Mononuclear cell (primary cell): ENCODE results near the gene LPCAT3. TPM values are rescaled to one million over a fixed set of nuclear protein-coding genes. Genes with fewer than 3 reads are reported as not detected.

Experiments
- H3K27me3 ChIP-seq: 2 replicates; pipeline ENCODE4 v1.6.0; 2011; ENCODE audit warnings: low read length, control low read depth; ENCODE audit not compliant: insufficient read depth
- H3K4me1 ChIP-seq: 2 replicates; pipeline ENCODE4 v1.5.1; 2011; ENCODE audit warnings: mild to moderate bottlenecking, low read length, control low read depth; ENCODE audit not compliant: insufficient read depth
- H3K4me3 ChIP-seq: 2 replicates; pipeline ENCODE4 v1.5.1; 2011; ENCODE audit warnings: mild to moderate bottlenecking, low read length, moderate library complexity
- H3K9me3 ChIP-seq: 2 replicates; pipeline ENCODE4 v1.5.1; 2011; ENCODE audit warnings: low read depth, mild to moderate bottlenecking, control low read depth, low read length
- total RNA-seq: library from RNA; depleted of rRNA; stranded (reverse); fragments of >200 nt; gene quantifications from one replicate; pipeline ENCODE4 v1.2.3, GENCODE V29; 2012

LPCAT3 gene
- total RNA-seq, 1 donor = 11.0 TPM

DNA sequence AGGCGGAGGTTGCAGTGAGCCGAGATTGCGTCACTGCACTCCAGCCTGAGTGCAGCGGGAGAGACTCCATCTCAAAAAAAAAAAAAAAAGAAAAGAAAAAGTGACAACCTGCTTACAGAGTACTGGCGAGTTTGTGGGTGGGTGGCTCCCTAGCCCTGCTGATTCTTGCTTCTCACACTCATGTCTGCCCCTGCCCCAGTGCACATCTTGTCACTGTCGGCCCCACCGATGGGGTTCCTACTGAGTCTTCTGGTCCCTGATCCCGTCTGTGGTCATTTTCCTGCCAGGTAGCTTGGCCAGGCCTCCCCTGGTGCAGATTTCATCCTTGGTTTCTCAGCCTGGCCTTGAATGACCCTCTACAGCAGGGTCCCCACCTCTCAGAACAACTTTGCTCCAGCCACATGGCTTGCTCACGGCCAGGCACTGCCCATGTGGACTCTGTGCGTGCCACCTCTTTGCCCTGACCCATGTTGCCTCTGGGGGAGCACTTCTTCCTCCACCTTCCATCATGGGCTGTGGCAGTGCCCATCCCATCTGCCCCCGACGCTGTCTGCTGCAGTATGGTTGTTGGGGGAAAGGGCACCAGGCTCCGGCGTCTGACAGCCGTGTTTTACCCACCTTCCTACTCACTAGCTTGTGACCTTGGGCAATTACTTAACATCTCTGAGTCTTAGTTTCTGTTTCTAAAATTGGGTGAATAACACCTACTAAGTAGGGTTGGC lies 69.2 kb downstream of the LPCAT3 start:
- Histone ChIP-seq H3K27me3 (no peaks in the 10 kb centered on the region), H3K4me1 (peaks cover 73% of the 10 kb centered on the region), H3K4me3 (no peak overlapping the region), H3K9me3 (no peaks in the 10 kb centered on the region)

DNA sequence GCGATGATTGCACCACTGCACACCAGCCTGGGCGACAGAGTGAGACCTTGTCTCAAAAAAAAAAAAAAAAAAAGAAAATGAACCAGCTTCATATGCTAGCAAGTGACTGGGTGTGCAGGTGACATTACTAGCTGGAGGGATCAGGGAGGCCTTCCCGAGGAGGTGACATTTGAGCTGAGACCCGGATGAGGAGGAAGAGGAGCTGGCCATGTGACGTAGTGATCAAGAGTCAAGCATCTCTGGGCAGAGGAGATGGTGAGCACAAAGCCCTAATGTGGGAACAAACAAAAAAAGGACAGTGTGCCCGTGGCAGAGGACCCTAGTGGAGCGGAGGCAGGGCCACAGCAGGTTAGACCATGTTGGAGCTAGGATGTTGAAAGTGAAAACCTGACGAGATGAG lies 70.7 kb downstream of the LPCAT3 start:
- H3K4me1 ChIP-seq = peaks cover 84% of the 10 kb centered on the region
- no peak overlapping the region for H3K4me3 ChIP-seq
- H3K9me3 ChIP-seq = no peaks in the 10 kb centered on the region
- H3K27me3 ChIP-seq = no peaks in the 10 kb centered on the region

DNA sequence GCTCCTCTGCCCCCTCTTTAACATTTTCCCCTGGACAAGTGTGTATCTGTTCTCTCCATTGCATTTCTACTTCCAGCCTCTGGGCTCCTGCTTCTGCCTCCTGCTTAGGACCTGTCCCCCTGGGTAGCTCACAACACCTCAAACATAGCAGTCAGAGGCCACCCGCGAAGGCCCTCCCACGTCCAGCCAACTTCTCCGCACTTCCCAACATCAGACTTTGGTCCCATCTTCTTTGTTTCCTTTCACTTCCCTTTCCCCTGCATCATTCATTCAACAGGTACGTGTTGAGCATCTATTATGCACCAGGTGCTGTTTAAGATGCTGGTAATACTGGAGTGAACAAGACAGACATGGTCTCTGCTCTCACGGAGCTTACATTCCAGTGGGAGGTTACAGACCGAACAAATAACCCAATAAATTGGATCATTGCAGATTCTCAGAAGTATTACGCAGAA lies 71.3 kb downstream of the LPCAT3 start:
- no peak overlapping the region for H3K4me3 ChIP-seq
- no peaks in the 10 kb centered on the region for H3K9me3 ChIP-seq
- peaks cover 84% of the 10 kb centered on the region for H3K4me1 ChIP-seq
- no peaks in the 10 kb centered on the region for H3K27me3 ChIP-seq

DNA sequence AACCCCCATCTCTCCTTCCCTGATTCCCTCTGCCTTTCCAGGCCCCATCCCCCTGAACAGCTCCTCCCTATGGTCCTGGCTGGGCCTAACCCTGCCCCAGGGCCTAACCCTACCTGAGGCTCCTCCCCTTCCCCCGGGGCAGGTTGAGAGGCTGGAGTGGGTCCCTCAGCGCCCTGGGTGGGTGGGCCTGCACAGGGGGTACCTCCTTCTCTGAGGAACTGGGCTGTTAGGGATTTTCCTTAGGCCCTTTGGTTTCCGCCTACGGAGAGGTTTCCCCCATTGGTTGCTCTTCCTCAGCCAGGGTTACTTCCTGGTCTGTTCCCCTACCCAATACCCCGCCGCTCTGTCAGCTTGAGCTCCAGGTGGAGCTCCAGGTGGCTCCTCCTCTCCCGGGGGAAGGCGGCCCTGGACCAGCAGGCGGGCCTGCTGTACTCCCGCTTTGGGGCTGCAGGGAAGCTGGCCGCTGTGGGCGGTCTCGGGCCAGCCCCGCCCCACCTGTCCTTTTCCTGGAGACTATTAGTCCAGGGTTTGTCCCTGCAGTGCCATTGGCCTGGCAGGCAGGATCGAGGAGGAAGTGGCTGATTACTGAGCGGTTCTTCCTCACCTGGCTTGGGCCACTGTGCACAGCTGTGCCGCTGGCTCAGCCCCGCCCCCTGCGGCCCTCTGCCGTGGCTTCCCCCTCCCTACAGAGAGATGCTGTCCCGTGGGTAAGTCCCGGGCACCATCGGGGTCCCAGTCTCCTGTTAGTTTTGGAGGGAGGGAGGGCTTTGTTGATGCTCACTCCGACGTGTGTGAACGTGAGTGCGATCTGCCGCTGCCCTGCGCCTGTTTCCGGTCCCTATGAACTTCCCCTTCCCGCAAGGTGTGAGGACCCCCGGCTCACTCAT lies 72.0 kb downstream of the LPCAT3 start:
- Histone ChIP-seq H3K9me3 (no peaks in the 10 kb centered on the region), H3K4me3 (peak overlapping the region; percentile 26), H3K4me1 (peaks cover 84% of the 10 kb centered on the region), H3K27me3 (no peaks in the 10 kb centered on the region)

DNA sequence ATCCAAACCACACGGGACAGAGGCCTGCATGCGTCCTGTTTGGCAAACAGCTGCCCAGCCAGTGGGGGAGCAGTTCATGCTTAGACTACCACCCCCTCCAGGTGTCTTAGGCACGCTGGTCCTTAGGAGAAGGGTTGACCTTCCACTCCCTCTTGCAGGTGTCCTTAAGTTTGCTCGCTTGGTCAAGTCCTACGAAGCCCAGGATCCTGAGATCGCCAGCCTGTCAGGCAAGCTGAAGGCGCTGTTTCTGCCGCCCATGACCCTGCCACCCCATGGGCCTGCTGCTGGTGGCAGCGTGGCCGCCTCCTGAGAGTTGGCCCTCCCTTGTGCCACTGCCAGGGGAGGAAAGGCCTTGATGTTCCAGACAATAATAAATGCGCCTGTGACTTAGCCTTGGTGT lies 72.7 kb downstream of the LPCAT3 start:
- Histone ChIP-seq H3K27me3 (no peaks in the 10 kb centered on the region), H3K4me3 (no peak overlapping the region), H3K4me1 (peaks cover 79% of the 10 kb centered on the region), H3K9me3 (no peaks in the 10 kb centered on the region)

DNA sequence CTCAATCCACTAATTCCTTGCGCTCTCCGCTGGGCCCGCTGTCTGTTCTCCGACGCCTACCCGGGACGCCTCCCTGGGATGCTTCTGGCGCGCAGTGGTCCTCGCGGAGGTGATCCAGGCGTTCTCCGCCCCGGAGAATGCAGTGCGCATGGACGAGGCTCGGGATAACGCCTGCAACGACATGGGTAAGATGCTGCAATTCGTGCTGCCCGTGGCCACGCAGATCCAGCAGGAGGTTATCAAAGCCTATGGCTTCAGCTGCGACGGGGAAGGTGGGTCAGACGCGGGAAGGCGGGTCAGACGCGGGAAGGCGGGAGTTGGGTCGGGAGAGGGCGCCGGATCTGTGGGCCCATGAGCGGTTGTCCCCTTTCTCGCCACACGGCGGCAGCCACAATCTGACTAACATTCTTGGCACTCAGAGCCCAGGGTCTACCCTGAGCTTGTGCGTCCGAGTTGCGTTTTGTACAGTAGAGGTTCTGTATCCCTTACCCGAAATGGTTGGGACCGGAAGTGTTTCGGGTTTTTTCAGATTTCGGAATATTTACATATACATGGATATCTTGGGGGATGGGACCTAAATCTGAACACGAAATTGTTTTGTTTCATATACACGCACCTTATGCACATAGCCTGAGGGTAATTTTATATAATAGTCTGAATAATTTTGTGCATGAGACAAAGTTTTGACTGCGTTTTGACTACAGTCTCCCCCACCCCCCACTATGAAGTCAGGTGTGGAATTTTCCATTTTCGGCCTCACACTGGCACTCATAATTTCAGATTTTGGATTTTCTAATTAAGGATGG lies 73.7 kb downstream of the LPCAT3 start:
- H3K4me3 ChIP-seq = peak overlapping the region; percentile 61
- H3K27me3 ChIP-seq = no peaks in the 10 kb centered on the region
- no peaks in the 10 kb centered on the region for H3K9me3 ChIP-seq
- H3K4me1 ChIP-seq = peaks cover 69% of the 10 kb centered on the region

DNA sequence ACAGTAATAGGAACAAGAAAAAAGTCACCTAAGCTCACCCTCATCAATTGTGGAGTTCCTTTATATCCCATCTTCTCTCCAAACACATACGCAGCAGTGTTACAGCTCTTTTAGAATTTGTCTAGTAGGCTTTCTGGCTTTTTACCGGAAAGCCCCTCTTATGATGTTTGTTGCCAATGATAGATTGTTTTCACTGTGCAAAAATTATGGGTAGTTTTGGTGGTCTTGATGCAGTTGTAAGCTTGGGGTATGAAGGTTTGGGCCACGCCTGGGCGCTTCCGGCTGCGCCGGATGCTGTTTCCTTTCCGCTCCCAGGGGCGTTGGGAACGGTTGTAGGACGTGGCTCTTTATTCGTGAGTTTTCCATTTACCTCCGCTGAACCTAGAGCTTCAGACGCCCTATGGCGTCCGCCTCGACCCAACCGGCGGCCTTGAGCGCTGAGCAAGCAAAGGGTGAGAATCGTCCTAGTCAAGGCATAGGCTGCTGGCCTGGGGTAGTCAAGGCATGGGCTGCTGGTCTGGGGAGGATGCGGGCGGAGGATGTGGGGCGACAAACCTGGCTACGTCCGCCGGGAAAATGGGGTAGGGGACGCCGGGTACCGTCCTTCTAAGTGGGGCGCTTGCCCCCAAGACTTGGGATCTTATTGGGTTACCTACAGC lies 74.4 kb downstream of the LPCAT3 start, which contains the start of the genes C12orf57 and RNU7-1:
Gene C12orf57 (plus strand): TSS at position 301 of the 659 bp plus-strand sequence. CDS start 100 bp downstream, at position 401.
Gene RNU7-1 (plus strand): TSS at position 95 of the 659 bp plus-strand sequence.
- Histone ChIP-seq H3K9me3 (no peaks in the 10 kb centered on the region), H3K27me3 (no peaks in the 10 kb centered on the region), H3K4me1 (peaks cover 62% of the 10 kb centered on the region), H3K4me3 (peak within 1 kb of the TSS; percentile 61)

DNA sequence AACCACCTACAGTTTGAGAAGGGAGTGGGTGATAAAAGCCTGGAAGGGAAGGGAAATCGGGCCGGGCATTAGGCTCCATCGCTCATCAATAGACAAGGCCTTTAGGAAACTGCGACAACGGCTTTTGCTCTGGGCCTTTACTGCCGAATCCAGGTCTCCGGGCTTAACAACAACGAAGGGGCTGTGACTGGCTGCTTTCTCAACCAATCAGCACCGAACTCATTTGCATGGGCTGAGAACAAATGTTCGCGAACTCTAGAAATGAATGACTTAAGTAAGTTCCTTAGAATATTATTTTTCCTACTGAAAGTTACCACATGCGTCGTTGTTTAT lies 74.9 kb downstream of the LPCAT3 start:
- Histone ChIP-seq H3K4me1 (peaks cover 60% of the 10 kb centered on the region), H3K27me3 (no peaks in the 10 kb centered on the region), H3K9me3 (no peaks in the 10 kb centered on the region), H3K4me3 (peak overlapping the region; percentile 61)

DNA sequence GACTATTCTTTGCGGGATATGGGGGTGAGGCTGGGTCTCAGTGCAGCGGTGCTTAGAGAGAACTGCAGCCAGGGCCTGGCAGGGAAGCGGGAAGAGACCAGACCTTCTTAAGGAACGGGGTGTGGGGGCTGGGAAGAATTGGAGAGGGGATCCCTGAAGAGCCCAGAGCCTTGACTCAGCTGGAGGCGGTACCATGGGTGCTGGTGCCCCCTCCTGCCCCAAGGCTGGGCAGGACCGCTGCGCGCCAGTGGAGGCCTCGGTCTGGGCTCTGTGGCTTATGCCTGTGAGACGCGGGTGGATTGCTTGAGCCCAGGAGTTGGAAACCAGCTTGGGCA lies 76.0 kb downstream of the LPCAT3 start:
- Histone ChIP-seq H3K4me3 (no peak overlapping the region), H3K9me3 (no peaks in the 10 kb centered on the region), H3K27me3 (no peaks in the 10 kb centered on the region), H3K4me1 (peaks cover 54% of the 10 kb centered on the region)

DNA sequence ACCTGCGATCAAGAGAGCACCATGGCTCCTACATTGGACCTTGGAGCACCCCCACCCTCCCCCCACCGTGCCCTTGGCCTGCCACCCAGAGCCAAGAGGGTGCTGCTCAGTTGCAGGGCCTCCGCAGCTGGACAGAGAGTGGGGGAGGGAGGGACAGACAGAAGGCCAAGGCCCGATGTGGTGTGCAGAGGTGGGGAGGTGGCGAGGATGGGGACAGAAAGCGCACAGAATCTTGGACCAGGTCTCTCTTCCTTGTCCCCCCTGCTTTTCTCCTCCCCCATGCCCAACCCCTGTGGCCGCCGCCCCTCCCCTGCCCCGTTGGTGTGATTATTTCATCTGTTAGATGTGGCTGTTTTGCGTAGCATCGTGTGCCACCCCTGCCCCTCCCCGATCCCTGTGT lies 76.5 kb downstream of the LPCAT3 start:
- no peaks in the 10 kb centered on the region for H3K9me3 ChIP-seq
- H3K4me3 ChIP-seq = no peak overlapping the region
- peaks cover 53% of the 10 kb centered on the region for H3K4me1 ChIP-seq
- H3K27me3 ChIP-seq = no peaks in the 10 kb centered on the region

DNA sequence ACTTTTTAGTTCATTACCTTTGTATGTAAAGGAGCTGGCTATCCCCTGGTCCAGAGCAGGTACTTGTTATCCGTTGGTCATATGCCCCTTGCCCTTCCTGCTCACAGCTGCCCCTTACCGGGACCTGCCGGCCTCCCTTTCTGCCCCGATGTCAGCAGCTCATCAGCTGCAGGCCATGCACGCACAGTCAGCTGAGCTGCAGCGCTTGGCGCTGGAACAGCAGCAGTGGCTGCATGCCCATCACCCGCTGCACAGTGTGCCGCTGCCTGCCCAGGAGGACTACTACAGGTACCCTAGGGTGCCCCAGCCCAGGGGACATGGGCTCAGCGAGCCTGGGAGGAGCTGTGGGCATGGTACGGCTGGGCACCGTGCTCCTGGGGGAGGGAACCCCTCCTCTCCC lies 77.0 kb downstream of the LPCAT3 start:
- H3K27me3 ChIP-seq = no peaks in the 10 kb centered on the region
- peaks cover 53% of the 10 kb centered on the region for H3K4me1 ChIP-seq
- H3K9me3 ChIP-seq = no peaks in the 10 kb centered on the region
- H3K4me3 ChIP-seq = no peak overlapping the region

DNA sequence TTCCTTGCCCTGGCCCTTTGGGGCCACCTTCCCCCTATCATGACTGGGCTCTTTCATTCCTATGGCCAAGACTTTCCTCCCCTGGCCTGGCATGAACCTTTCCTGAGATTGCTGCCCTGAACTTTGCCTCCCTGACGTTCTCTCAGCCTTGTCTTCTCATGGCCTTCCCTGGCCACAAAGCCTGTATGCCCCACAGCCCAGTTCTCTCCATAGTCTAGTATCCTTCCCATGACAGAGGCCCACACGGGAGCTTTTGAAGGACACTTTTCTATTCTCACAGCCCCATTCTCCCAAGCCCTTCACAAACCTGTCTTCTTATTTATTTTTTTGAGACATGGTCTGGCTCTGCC lies 79.1 kb downstream of the LPCAT3 start:
- H3K4me3 ChIP-seq = no peak overlapping the region
- H3K27me3 ChIP-seq = no peaks in the 10 kb centered on the region
- peaks cover 47% of the 10 kb centered on the region for H3K4me1 ChIP-seq
- no peaks in the 10 kb centered on the region for H3K9me3 ChIP-seq

DNA sequence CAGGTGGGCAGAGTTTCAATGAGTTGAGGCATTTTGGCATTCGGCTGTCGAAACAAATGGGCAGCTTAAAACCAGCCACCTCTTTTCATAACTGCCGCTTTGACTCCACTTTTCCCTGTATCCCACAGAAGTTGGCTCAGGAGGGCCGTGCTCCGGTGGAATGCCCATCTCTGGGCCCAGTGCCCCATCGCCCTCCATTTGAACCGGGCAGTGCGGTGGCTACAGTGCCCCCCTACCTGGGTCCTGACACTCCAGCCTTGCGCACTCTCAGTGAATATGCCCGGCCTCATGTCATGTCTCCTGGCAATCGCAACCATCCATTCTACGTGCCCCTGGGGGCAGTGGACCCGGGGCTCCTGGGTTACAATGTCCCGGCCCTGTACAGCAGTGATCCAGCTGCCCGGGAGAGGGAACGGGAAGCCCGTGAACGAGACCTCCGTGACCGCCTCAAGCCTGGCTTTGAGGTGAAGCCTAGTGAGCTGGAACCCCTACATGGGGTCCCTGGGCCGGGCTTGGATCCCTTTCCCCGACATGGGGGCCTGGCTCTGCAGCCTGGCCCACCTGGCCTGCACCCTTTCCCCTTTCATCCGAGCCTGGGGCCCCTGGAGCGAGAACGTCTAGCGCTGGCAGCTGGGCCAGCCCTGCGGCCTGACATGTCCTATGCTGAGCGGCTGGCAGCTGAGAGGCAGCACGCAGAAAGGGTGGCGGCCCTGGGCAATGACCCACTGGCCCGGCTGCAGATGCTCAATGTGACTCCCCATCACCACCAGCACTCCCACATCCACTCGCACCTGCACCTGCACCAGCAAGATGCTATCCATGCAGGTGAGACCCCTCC lies 79.7 kb downstream of the LPCAT3 start:
- H3K4me1 ChIP-seq = peaks cover 41% of the 10 kb centered on the region
- H3K4me3 ChIP-seq = no peak overlapping the region
- H3K9me3 ChIP-seq = no peaks in the 10 kb centered on the region
- no peaks in the 10 kb centered on the region for H3K27me3 ChIP-seq
